Measurements from ENCODE around the gene MFSD6.

DNA sequence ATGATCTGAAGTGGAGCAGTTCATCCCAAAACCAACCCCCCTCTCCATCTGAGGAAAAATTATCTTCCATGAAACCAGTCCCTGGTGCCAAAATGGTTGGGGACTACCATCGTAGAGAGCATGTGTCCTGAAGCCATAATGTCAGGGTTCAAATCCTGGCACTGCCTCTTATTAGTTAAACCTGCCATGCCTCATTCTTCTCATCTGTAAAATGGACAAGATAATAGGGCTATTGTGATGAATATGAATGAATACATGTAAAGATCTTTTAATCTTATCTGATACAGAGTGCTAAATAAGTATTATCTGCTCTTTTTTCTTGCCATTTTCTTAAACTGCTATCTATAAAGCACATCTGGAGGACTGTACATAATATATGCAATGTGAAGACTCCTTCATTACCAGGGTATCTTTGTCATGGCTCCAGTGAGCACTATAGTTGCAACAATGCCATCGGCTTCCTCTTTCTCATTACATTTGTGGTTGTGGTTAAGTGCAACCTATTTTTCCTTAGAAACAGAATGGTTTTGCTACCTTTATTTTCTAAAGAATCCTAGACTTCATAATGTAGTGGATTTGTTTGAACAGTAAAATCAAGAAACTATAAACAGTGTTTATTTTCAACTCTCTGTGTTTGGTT is 27.0 kb downstream of the MFSD6 start:
- TF ChIP-seq, protein P1, sequence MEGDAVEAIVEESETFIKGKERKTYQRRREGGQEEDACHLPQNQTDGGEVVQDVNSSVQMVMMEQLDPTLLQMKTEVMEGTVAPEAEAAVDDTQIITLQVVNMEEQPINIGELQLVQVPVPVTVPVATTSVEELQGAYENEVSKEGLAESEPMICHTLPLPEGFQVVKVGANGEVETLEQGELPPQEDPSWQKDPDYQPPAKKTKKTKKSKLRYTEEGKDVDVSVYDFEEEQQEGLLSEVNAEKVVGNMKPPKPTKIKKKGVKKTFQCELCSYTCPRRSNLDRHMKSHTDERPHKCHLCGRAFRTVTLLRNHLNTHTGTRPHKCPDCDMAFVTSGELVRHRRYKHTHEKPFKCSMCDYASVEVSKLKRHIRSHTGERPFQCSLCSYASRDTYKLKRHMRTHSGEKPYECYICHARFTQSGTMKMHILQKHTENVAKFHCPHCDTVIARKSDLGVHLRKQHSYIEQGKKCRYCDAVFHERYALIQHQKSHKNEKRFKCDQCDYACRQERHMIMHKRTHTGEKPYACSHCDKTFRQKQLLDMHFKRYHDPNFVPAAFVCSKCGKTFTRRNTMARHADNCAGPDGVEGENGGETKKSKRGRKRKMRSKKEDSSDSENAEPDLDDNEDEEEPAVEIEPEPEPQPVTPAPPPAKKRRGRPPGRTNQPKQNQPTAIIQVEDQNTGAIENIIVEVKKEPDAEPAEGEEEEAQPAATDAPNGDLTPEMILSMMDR (IDR thresholded peaks at IDR 0.05) = no peak
- no peak for TF ChIP-seq EZH2 (IDR thresholded peaks at IDR 0.05)
